Measurements from ENCODE around the gene WNT7B.

Gene WNT7B

DNA sequence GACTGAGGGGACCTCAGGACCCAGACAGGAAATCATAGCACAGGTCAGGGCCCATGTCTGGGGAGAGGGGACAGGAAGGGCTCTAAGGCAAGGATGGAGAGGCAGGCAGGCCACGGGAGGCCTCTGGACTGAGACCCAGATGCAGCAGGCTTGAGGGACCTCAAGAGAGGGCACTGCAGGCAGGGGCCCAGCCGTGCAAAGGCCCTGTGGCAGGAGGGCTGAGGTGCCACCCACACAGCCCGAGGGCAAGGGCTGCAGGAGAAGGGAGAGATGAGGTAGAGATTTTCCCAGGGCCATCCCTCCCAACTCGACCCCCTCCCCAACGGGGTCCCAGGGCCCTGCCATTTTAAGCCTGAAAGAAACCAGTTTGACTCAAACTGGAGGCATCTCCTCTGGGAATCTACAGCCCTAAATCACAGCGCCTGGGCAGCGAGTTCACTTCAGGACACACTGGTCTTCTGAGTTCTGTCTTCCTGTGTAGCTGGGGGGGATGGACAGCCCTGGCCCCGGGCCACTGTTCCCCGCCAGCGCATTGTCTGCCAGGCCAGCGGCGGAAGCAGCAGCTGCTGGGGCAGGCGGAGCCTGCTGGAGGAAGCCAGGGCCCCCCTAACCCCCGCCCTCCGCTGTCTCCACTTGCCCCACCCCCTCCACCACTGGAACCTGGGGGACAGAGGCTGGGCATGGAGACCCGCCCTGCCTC, 20.3 kb upstream of the WNT7B start:
- no peak for DNase-seq (ENCODE audit: low read depth, low spot score)
- Histone ChIP-seq H3K9me3 (ENCODE audit: insufficient read depth, low read length) (no peaks in the 10 kb centered on the region), H3K4me3 (ENCODE audit: insufficient read length, low read depth) (no peak overlapping the region), H3K36me3 (ENCODE audit: insufficient read depth, insufficient read length, low read length) (no peaks in the 10 kb centered on the region), H3K9ac (ENCODE audit: insufficient read length, low read depth) (no peak overlapping the region), H3K4me1 (ENCODE audit: insufficient read depth, insufficient read length) (peaks cover 24% of the 10 kb centered on the region), H3K27me3 (ENCODE audit: insufficient read depth, insufficient read length) (no peaks in the 10 kb centered on the region)
- TF ChIP-seq YY1 (IDR thresholded peaks at IDR 0.05; ENCODE audit: insufficient read depth, insufficient read length): no peak
- no peak for TF ChIP-seq SUZ12 (IDR thresholded peaks at IDR 0.05; ENCODE audit: extremely low read depth, insufficient read depth, insufficient read length)
- TF ChIP-seq ZNF274 (IDR thresholded peaks at IDR 0.05; ENCODE audit: low read depth, low read length): no peak

DNA sequence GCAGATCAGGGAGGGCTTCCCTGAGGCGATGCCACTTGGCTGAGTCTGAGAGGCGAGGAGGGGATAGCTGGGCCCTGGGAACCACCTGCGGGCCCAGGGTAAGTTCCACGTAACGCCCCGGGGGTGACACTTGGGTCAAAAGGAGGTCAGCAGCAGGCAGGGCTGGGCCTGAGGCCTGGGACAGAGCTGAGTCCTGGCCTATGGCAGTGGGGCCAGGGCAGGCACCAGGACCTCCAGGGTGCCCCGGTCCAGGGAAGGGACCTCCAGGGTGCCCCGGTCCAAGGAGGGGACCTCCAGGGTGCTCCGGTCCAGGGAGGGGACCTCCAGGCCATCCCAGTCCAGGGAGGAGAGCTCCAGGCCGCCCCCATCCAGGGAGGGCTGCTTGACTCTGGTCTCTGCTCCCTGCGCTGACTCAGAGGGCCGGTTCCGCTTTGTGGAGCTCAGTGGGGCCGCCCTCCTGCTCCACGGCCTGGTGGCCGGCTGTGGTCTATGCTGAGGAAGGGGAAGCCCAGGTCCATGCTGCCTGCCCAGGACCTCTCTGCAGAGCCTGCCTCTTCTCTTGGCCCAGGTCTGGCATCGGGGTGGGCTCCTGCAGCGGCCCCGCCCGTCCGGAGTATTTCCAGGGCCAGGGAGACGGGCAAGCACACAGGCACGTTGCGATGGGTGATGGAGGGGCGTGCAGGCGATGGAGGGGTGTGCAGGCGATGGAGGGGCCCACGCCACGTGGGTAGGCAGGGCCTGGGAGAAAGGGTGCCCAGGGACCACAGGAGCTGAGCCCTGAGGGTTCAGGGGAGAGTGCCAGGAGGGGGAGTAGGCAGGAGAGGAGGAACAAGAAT, 19.5 kb upstream of the WNT7B start:
- no peaks in the 10 kb centered on the region for H3K9me3 ChIP-seq (ENCODE audit: insufficient read depth, low read length)
- TF ChIP-seq ZNF274 (IDR thresholded peaks at IDR 0.05; ENCODE audit: low read depth, low read length) (no peak), SUZ12 (IDR thresholded peaks at IDR 0.05; ENCODE audit: extremely low read depth, insufficient read depth, insufficient read length) (no peak), YY1 (IDR thresholded peaks at IDR 0.05; ENCODE audit: insufficient read depth, insufficient read length) (no peak)
- no peak overlapping the region for H3K4me3 ChIP-seq (ENCODE audit: insufficient read length, low read depth)
- peaks cover 20% of the 10 kb centered on the region for H3K4me1 ChIP-seq (ENCODE audit: insufficient read depth, insufficient read length)
- DNase-seq (ENCODE audit: low read depth, low spot score): no peak
- no peaks in the 10 kb centered on the region for H3K27me3 ChIP-seq (ENCODE audit: insufficient read depth, insufficient read length)
- no peaks in the 10 kb centered on the region for H3K36me3 ChIP-seq (ENCODE audit: insufficient read depth, insufficient read length, low read length)
- H3K9ac ChIP-seq (ENCODE audit: insufficient read length, low read depth): peak overlapping the region; percentile 42

DNA sequence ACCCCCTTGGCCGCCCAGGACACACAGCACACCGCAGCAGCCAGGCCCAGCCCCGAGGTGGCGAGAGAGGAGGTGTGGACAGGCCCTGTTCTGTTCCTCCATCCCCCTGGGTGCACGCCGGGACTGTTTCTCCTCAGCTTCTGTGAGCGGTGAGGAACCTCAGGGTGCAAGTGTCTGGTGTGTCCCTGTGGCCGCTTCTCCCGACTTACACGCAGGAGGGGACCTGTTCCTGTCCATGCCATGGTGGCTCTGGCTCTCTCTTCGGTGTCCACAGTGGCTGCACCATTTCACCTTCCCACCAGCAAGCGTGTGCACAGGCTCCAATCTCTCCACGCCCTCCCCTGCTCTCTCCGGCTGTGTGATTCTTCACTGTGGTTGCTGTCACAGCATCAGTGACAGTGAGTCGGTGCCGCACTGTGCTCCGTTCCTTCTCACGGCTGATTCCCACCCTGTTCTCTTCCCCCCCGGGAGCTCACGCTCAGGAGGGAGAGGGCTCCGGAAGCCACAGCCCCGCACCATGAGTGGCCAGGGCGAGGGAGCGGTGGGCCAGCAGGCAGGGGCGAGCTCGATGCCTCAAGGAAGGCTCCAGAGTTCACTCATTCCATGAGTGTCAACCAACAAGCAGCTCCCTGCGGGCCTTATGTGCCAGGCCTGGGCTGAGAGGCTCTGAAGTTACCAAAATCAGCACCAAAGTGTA, 18.6 kb upstream of the WNT7B start:
- H3K4me1 ChIP-seq (ENCODE audit: insufficient read depth, insufficient read length): peaks cover 17% of the 10 kb centered on the region
- H3K9ac ChIP-seq (ENCODE audit: insufficient read length, low read depth): peak overlapping the region; percentile 21
- H3K4me3 ChIP-seq (ENCODE audit: insufficient read length, low read depth): no peak overlapping the region

DNA sequence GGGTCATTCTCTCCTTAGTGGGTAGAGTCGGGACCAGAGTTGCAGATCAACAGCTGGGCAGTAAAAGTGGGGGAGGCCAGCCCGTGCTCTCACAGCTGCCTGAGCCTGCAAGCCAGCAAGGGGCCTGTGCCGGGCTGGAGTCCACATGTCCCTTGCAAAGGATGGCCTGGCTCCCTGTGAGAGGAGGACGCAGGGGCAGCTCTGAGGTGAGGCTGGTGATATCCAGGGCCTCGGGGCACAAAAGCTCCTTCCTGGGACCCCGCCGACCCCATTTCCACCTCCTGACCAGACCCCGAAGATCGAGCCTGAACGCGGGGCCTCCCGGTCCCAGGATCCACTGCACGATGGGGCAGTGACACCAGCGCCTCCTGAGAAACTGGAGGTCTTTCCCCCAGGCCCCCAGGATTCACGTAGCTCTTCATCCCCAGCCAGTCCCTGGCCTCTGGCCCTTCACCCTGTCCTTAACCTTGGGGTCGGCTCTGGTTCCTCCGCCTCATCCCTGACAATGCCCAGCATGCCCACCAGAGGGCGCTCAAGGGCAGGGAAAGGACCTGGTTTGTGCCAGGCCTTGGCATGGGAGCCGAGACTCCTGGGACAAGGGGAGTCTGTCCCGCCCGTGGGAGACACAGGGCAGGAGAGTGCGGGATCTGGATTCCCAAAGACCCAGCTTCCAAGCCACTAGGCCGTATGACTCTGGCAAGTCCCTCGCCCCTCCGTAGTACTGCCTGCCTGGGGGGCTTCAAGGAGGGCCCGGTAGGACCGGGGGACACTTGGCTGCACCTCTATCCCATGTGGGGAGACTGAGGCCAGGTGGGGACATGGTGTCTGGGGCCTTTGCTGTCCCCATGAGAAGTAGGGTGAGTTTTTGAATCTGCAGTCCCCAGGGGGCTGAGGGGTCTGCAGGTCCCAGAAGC, 17.8 kb upstream of the WNT7B start:
- DNase-seq (ENCODE audit: low read depth, low spot score): peak; percentile 33
- TF ChIP-seq YY1 (IDR thresholded peaks at IDR 0.05; ENCODE audit: insufficient read depth, insufficient read length): no peak
- TF ChIP-seq SUZ12 (IDR thresholded peaks at IDR 0.05; ENCODE audit: extremely low read depth, insufficient read depth, insufficient read length): no peak
- TF ChIP-seq ZNF274 (IDR thresholded peaks at IDR 0.05; ENCODE audit: low read depth, low read length): no peak
- Histone ChIP-seq H3K9ac (ENCODE audit: insufficient read length, low read depth) (peak overlapping the region; percentile 44), H3K4me1 (ENCODE audit: insufficient read depth, insufficient read length) (peaks cover 17% of the 10 kb centered on the region), H3K4me3 (ENCODE audit: insufficient read length, low read depth) (no peak overlapping the region), H3K9me3 (ENCODE audit: insufficient read depth, low read length) (no peaks in the 10 kb centered on the region), H3K27me3 (ENCODE audit: insufficient read depth, insufficient read length) (no peaks in the 10 kb centered on the region), H3K36me3 (ENCODE audit: insufficient read depth, insufficient read length, low read length) (no peaks in the 10 kb centered on the region)

More for the DNA sequence above, 18.6 kb upstream of the WNT7B start:
- Histone ChIP-seq H3K9me3 (ENCODE audit: insufficient read depth, low read length) (no peaks in the 10 kb centered on the region), H3K36me3 (ENCODE audit: insufficient read depth, insufficient read length, low read length) (no peaks in the 10 kb centered on the region), H3K27me3 (ENCODE audit: insufficient read depth, insufficient read length) (no peaks in the 10 kb centered on the region)
- TF ChIP-seq YY1 (IDR thresholded peaks at IDR 0.05; ENCODE audit: insufficient read depth, insufficient read length) (no peak), SUZ12 (IDR thresholded peaks at IDR 0.05; ENCODE audit: extremely low read depth, insufficient read depth, insufficient read length) (no peak), ZNF274 (IDR thresholded peaks at IDR 0.05; ENCODE audit: low read depth, low read length) (no peak)
- DNase-seq (ENCODE audit: low read depth, low spot score): no peak

DNA sequence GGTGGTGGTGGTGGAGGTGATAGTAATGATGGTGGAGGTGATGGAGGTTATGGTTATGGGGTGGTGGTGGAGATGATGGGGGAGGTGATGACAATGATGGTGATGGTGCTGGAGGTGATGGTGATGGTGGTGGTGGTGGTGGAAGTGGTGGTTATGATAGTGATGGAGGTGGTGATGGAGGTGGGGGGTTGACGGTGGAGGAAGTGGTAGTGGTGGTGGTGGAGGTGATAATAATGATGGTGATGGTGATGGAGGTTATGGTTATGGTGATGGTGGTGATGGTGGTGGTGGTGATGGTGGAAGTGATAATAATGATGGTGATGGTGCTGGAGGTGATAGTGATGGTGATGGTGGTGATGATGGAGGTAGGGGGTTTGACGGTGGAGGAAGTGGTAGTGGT, 16.9 kb upstream of the WNT7B start:
- peaks cover 17% of the 10 kb centered on the region for H3K4me1 ChIP-seq (ENCODE audit: insufficient read depth, insufficient read length)
- no peak overlapping the region for H3K4me3 ChIP-seq (ENCODE audit: insufficient read length, low read depth)
- no peaks in the 10 kb centered on the region for H3K9me3 ChIP-seq (ENCODE audit: insufficient read depth, low read length)
- DNase-seq (ENCODE audit: low read depth, low spot score): no peak
- H3K9ac ChIP-seq (ENCODE audit: insufficient read length, low read depth): no peak overlapping the region
- H3K27me3 ChIP-seq (ENCODE audit: insufficient read depth, insufficient read length): no peaks in the 10 kb centered on the region
- no peaks in the 10 kb centered on the region for H3K36me3 ChIP-seq (ENCODE audit: insufficient read depth, insufficient read length, low read length)
- no peak for TF ChIP-seq YY1 (IDR thresholded peaks at IDR 0.05; ENCODE audit: insufficient read depth, insufficient read length)
- TF ChIP-seq ZNF274 (IDR thresholded peaks at IDR 0.05; ENCODE audit: low read depth, low read length): no peak
- no peak for TF ChIP-seq SUZ12 (IDR thresholded peaks at IDR 0.05; ENCODE audit: extremely low read depth, insufficient read depth, insufficient read length)

DNA sequence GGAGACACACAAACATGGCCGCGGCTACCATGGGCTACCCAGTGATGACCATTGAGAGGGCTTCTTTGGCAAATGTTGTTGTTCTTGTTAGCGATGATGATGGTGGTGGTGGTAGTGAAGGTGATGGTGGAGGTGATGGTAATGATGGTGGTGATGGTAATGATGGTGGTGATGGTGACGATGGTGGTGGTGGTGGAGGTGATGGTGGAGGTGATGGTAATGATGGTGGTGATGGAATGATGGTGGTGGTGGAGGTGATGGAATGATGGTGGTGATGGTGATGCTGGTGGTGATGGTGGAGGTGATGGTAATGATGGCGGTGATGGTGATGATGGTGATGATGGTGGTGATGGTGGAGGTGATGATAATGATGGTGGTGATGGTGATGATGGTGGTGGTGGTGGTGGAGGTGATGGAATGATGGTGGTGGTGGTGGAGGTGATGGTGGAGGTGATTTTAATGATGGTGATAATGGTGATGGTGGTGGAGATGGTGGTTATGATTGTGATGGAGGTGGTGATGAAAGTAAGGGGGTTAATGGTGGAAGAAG, 16.3 kb upstream of the WNT7B start:
- H3K9ac ChIP-seq (ENCODE audit: insufficient read length, low read depth): no peak overlapping the region
- TF ChIP-seq SUZ12 (IDR thresholded peaks at IDR 0.05; ENCODE audit: extremely low read depth, insufficient read depth, insufficient read length) (no peak), YY1 (IDR thresholded peaks at IDR 0.05; ENCODE audit: insufficient read depth, insufficient read length) (no peak), ZNF274 (IDR thresholded peaks at IDR 0.05; ENCODE audit: low read depth, low read length) (no peak)
- peaks cover 5% of the 10 kb centered on the region; the same call in 1 of the 2 replicates for H3K9me3 ChIP-seq (ENCODE audit: insufficient read depth, low read length)
- H3K4me3 ChIP-seq (ENCODE audit: insufficient read length, low read depth): no peak overlapping the region
- H3K27me3 ChIP-seq (ENCODE audit: insufficient read depth, insufficient read length): no peaks in the 10 kb centered on the region
- H3K4me1 ChIP-seq (ENCODE audit: insufficient read depth, insufficient read length): peaks cover 17% of the 10 kb centered on the region
- no peak for DNase-seq (ENCODE audit: low read depth, low spot score)
- H3K36me3 ChIP-seq (ENCODE audit: insufficient read depth, insufficient read length, low read length): no peaks in the 10 kb centered on the region

All from NT2/D1 (cell line).